Skin of body (tissue), 1 donor: Measurements from ENCODE around the gene TRIM6. TPM values are rescaled to one million over a fixed set of nuclear protein-coding genes. Genes with fewer than 3 reads are reported as not detected.

Experiments
- total RNA-seq: library from RNA; depleted of rRNA; stranded (reverse); fragments of >200 nt; gene quantifications from one replicate; pipeline ENCODE4 v1.2.3, GENCODE V29; 2014

Gene TRIM6
- total RNA-seq, 1 donor from 2014 or later = 1.9 TPM

Other genes starting within 250 kb of the TRIM6 start
- not detected for gene OR51B6, start 245.1 kb upstream of the TRIM6 start, total RNA-seq
- not detected for gene OR51M1, start 212.8 kb upstream of the TRIM6 start, total RNA-seq
- not detected for gene OR51Q1, start 174.5 kb upstream of the TRIM6 start, total RNA-seq
- gene OR51I1, start 155.1 kb upstream of the TRIM6 start, total RNA-seq = 0.59 TPM
- gene OR51I2, start 147.3 kb upstream of the TRIM6 start, total RNA-seq = not detected
- gene OR52D1, start 108.0 kb upstream of the TRIM6 start, total RNA-seq = not detected
- 0.49 TPM for gene UBQLN3, start 86.7 kb upstream of the TRIM6 start, total RNA-seq
- 0.49 TPM for gene UBQLNL, start 79.9 kb upstream of the TRIM6 start, total RNA-seq
- gene OR52H1, start 48.1 kb upstream of the TRIM6 start, total RNA-seq = 0.59 TPM
- gene OR52B6, start 15.8 kb upstream of the TRIM6 start, total RNA-seq = not detected
- 5.2 TPM for gene TRIM34, start 28.4 kb downstream of the TRIM6 start, total RNA-seq
- 19.0 TPM for gene TRIM5, start 88.4 kb downstream of the TRIM6 start, total RNA-seq
- 13.0 TPM for gene TRIM22, start 93.2 kb downstream of the TRIM6 start, total RNA-seq
- not detected for gene OR56B1, start 139.8 kb downstream of the TRIM6 start, total RNA-seq
- gene OR52N4, start 157.6 kb downstream of the TRIM6 start, total RNA-seq = not detected
- gene OR52N5, start 186.7 kb downstream of the TRIM6 start, total RNA-seq = not detected
- not detected for gene OR52N1, start 194.6 kb downstream of the TRIM6 start, total RNA-seq
- gene OR52N2, start 212.3 kb downstream of the TRIM6 start, total RNA-seq = not detected
- gene OR52E6, start 245.3 kb downstream of the TRIM6 start, total RNA-seq = not detected